ENCODE measurements around the gene SMKR1.
A peak's percentile ranks its signal among the peaks of the same experiment; 100 is the strongest.

SMKR1 gene

GRCh38 chr7:129501760-129502707 is at the start of gene SMKR1:
Gene SMKR1, plus strand, starts transcription at chr7:129502531. Its CDS starts 294 bp downstream, at chr7:129502825.
- TF ChIP-seq CTCF (IDR thresholded peaks at IDR 0.05; ENCODE audit: control extremely low read depth, extremely low read depth, low read depth, missing control alignments), result no peak
- DNase-seq (ENCODE audit: extremely low spot score), result peak; percentile 93
- POLR2A ChIA-PET, result no interaction called here
- CTCF ChIA-PET, result interaction anchor here (1.2 kb wide), 1 partner anchor 99 kb away, joined by 3 read pairs; no protein-coding TSS in a partner anchor

DNA sequence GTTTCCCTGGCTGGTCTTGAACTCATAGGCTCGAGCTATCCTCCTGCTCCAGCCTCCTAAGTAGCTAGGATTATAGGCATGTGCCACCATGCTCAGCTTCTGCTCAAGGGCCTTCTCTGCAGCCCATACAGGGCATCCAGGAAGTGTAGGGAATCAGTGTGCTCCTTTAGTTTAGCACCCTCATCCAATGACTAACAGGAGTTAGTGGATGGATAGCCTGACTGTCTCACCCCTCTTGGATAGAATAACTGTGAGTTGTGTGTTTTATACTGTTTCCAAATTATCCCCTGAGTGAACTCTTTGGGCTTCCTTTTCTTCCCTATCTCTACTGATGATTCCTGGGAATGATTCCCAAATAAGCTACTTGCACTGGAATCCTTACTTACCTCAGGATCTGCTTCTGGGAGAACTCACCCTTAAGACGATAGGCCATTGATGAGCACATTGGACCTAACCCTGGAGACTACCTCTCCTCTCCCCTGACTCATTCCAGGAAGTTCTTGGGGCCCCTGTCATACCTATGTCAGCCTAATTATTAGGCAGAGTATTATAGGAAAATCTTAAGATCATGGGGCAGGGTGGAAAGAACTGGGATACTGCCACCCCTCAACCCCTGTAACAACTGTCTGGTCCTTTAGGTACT is 49.6 kb upstream of the SMKR1 start:
- ChIA-PET POLR2A (no interaction called here), CTCF (interaction anchor here (0.7 to 3.2 kb wide), 8 partner anchors 9 to 234 kb away, joined by 3 to 15 read pairs (median 4); partner anchors contain the start of gene STRIP2)
- DNase-seq (ENCODE audit: extremely low spot score), result no peak
- TF ChIP-seq CTCF (IDR thresholded peaks at IDR 0.05; ENCODE audit: control extremely low read depth, extremely low read depth, low read depth, missing control alignments), result no peak

- no peak for TF ChIP-seq CTCF (IDR thresholded peaks at IDR 0.05; ENCODE audit: control extremely low read depth, extremely low read depth, low read depth, missing control alignments)
- ChIA-PET CTCF (interaction anchor here (0.9 to 3.2 kb wide), 7 partner anchors 10 to 111 kb away, joined by 3 to 15 read pairs (median 4); partner anchors contain the start of gene STRIP2), POLR2A (no interaction called here)
- no peak for DNase-seq (ENCODE audit: extremely low spot score)
Measured at GRCh38 chr7:129453510-129454248, 48.7 kb upstream of the SMKR1 start.

GRCh38 chr7:129454249-129454551 is 48.1 kb upstream of the SMKR1 start:
- ChIA-PET POLR2A (no interaction called here), CTCF (interaction anchor here (0.9 to 3.2 kb wide), 3 partner anchors 10 to 111 kb away, joined by 3 to 11 read pairs (median 3); no protein-coding TSS in a partner anchor)
- DNase-seq (ENCODE audit: extremely low spot score), result no peak
- TF ChIP-seq CTCF (IDR thresholded peaks at IDR 0.05; ENCODE audit: control extremely low read depth, extremely low read depth, low read depth, missing control alignments), result no peak

DNA sequence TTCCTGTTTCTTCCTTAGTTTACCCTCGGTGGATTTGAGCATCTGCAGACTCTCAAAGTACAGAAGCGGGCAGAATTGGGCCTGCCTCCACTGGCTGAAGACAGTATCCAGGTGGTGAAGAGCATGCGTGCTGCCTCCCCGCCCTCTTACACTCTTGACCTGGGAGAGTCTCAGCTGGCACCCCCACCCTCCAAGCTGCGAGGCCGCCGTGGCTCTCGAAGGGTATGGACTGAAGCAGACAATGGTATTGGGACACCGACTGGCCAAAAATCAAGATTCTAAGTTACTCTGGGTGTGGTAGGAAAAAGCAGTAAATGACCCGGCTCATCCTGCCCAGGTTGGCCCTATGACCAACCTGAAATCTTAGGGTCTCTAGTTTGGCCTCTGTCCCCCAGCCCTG is 45.9 kb upstream of the SMKR1 start:
- no peak for TF ChIP-seq CTCF (IDR thresholded peaks at IDR 0.05; ENCODE audit: control extremely low read depth, extremely low read depth, low read depth, missing control alignments)
- ChIA-PET POLR2A (no interaction called here), CTCF (no interaction called here)
- no peak for DNase-seq (ENCODE audit: extremely low spot score)

DNA sequence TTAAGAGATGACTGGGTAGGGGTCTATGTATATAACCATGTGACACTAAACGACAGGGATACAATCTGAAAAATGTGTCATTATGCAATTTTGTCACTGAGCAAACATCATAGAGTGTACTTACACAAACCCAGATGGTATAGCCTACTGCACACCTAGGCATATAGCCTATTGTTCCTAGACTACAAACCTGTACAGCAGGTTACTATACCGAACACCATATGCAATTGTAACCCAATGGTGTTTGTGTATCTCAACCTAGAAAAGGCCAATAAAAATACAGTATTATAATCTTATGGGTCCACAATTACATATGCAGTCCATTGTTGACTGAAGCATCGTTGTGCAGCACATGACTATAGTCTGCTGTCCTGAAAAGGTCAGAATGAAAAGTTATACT is 45.2 kb upstream of the SMKR1 start:
- ChIA-PET CTCF (interaction anchor here (1.1 kb wide), 1 partner anchor 238 kb away, joined by 3 read pairs; no protein-coding TSS in a partner anchor), POLR2A (no interaction called here)
- DNase-seq (ENCODE audit: extremely low spot score), result no peak
- no peak for TF ChIP-seq CTCF (IDR thresholded peaks at IDR 0.05; ENCODE audit: control extremely low read depth, extremely low read depth, low read depth, missing control alignments)

All from GM10248 (cell line).